Measurements from ENCODE around the gene ACKR1. TPM values are rescaled to one million over a fixed set of nuclear protein-coding genes. Genes with fewer than 3 reads are reported as not detected.

Gene ACKR1
- total RNA-seq, 4 donors from 2014 or later = 31.1 to 315 (median 128) TPM

DNA sequence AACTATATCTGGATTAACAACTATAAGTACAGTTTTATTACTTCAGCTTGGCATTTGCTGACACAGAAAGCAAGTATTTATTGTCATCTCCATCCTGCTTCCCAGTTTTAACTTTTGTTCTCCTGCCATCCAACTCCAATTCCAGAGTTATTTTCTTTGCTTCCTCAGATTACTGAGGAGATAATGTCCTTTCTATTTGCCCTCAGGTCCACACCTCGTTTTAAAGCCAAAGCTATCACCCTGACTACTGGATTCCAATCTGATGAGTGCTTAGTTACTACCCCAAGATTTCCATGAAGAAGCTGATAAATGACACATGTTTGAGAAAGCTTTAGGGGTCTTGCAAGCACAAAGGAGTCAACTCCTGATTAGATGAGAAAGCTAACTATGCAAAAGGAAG lies 25.2 kb downstream of the ACKR1 start:
- Histone ChIP-seq H3K36me3 (no peaks in the 10 kb centered on the region), H3K4me1 (no peaks in the 10 kb centered on the region), H3K4me3 (no peak overlapping the region), H3K27me3 (peaks cover 0 to 6% (median 0%) of the 10 kb centered on the region in 4 donors), H3K27ac (replicated peaks in 1 of 4) (no peak overlapping the region), H3K9me3 (no peaks in the 10 kb centered on the region)
- intact Hi-C loops (cut with DNase I) = no loop called here
- TF ChIP-seq POLR2AphosphoS5 (IDR thresholded peaks at IDR 0.05) (no peak), POLR2A (IDR thresholded peaks at IDR 0.05; ENCODE audit: low read depth) (no peak), CTCF (IDR thresholded peaks at IDR 0.05) (no peak), EP300 (IDR thresholded peaks at IDR 0.05) (no peak)
- DNase-seq (ENCODE audit: extremely low spot score) = no peak
- WGBS = 13% methylated on average over 1 of the region's 1 CpG

DNA sequence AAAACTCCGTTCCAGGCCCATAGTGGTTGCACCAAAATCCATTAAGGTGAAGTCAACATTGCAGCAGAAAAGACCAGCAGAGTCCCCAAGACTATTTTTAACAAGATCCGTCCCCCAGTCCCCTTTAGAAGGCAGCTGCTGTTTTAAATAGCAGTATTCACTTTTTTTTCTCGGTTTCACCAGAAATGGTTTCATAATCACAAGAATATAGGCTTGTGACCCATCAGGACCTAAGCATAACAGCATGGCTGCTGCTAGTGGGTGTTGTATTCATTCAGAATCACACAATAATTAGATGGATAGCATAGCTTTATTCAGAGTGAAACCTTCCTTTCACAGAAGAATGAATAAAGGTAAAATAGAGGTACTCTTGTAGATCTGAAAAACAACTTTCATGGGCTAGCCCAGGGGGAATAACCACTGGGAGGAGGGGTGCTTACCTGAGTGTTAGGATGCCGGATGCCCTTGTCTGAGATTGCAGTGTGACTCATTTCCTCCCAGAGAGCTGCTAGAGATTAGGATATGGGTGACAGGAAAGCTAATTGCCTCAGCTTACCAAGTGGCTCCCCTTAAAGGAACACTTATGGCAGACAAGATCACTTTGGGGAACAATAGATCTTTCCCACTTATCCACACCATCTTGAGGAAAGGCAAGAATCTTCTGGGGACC lies 35.0 kb downstream of the ACKR1 start:
- no peak for DNase-seq (ENCODE audit: extremely low spot score)
- WGBS = 63% methylated on average over 4 of the region's 4 CpGs
- H3K4me3 ChIP-seq = no peak overlapping the region
- intact Hi-C loops (cut with DNase I) = no loop called here
- no peaks in the 10 kb centered on the region for H3K27me3 ChIP-seq
- H3K36me3 ChIP-seq = no peaks in the 10 kb centered on the region
- H3K9me3 ChIP-seq = peaks cover 0 to 7% (median 2%) of the 10 kb centered on the region in 4 donors
- TF ChIP-seq EP300 (IDR thresholded peaks at IDR 0.05) (no peak), POLR2AphosphoS5 (IDR thresholded peaks at IDR 0.05) (no peak), CTCF (IDR thresholded peaks at IDR 0.05) (no peak), POLR2A (IDR thresholded peaks at IDR 0.05; ENCODE audit: low read depth) (no peak)
- H3K4me1 ChIP-seq = no peaks in the 10 kb centered on the region
- H3K27ac ChIP-seq (replicated peaks in 1 of 4) = no peak overlapping the region

DNA sequence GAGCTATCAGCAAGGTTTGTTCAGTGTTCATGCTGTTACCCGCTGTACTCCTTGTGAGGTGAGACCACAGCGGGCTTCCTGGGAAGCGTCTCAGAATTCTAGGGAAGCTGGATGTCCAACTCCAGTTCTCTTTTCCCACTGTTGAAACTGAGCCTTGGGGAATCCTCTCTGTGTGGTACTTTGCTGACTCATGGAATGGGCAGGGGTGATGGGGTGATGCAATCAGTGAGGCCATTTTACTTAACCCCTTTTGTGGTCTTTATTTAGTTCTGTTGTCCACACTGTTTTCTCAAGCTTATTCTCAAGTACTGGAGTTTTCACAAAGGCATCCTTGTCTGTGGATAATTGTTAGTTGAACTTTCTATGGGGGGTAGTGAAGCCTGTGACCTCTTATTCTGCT lies 42.6 kb downstream of the ACKR1 start:
- Histone ChIP-seq H3K4me1 (no peaks in the 10 kb centered on the region), H3K9me3 (peaks cover 0 to 17% (median 5%) of the 10 kb centered on the region in 4 donors), H3K36me3 (no peaks in the 10 kb centered on the region), H3K27ac (replicated peaks in 1 of 4) (no peak overlapping the region), H3K27me3 (no peaks in the 10 kb centered on the region), H3K4me3 (no peak overlapping the region)
- intact Hi-C loops (cut with DNase I) = no loop called here
- TF ChIP-seq POLR2AphosphoS5 (IDR thresholded peaks at IDR 0.05) (no peak), POLR2A (IDR thresholded peaks at IDR 0.05; ENCODE audit: low read depth) (no peak), CTCF (IDR thresholded peaks at IDR 0.05) (no peak), EP300 (IDR thresholded peaks at IDR 0.05) (no peak)
- 95% methylated on average over 3 of the region's 3 CpGs for WGBS
- no peak for DNase-seq (ENCODE audit: extremely low spot score)

- intact Hi-C loops (cut with DNase I) = no loop called here
- 47% methylated on average over 1 of the region's 1 CpG for WGBS
- peaks cover 0 to 13% (median 3%) of the 10 kb centered on the region in 4 donors for H3K9me3 ChIP-seq
- H3K27me3 ChIP-seq = no peaks in the 10 kb centered on the region
- H3K4me3 ChIP-seq = no peak overlapping the region
- TF ChIP-seq CTCF (IDR thresholded peaks at IDR 0.05) = no peak
- no peak for TF ChIP-seq POLR2A (IDR thresholded peaks at IDR 0.05; ENCODE audit: low read depth)
- no peak for TF ChIP-seq POLR2AphosphoS5 (IDR thresholded peaks at IDR 0.05)
- TF ChIP-seq EP300 (IDR thresholded peaks at IDR 0.05) = no peak
- no peaks in the 10 kb centered on the region for H3K36me3 ChIP-seq
- H3K4me1 ChIP-seq = no peaks in the 10 kb centered on the region
- no peak for DNase-seq (ENCODE audit: extremely low spot score)
- no peak overlapping the region for H3K27ac ChIP-seq (replicated peaks in 1 of 4)
Observed at GRCh38 chr1:159248311-159248710, 43.6 kb downstream of the ACKR1 start.
